Panc1 (cell line): ENCODE measurements around the gene PIK3AP1. TPM values are rescaled to one million over a fixed set of nuclear protein-coding genes. Genes with fewer than 3 reads are reported as not detected.

ENCODE experiments used
- ATAC-seq: fragments of 200-7000 bp; cut with Tn5 transposase; 2 replicates; pipeline ENCODE4 v1.9.1; 2020; ENCODE audit warnings: mild to moderate bottlenecking, moderate library complexity
- BruUV-seq: library from RNA; stranded (reverse); fragments of 400-500 nt; replicated peaks from 2 replicates; lab custom pipeline; 2021; lab: Mats Ljungman, UMichigan
- CTCF ChIA-PET: fragments of 300-600 bp; sonication (Branson Sonifier 250); formaldehyde crosslinking; loops from one replicate; lab custom pipeline; 2022; ENCODE audit warnings: antibody characterized with exemption; lab: Charles Lee
- POLR2A ChIA-PET: fragments of 300-600 bp; sonication (Branson Sonifier 250); formaldehyde crosslinking; loops from one replicate; lab custom pipeline; 2022; ENCODE audit warnings: antibody characterized with exemption; lab: Charles Lee
- DNase-seq: peaks from one replicate; pipeline ENCODE4 v3.0.0-alpha.2; 2010; ENCODE audit warnings: low read depth, low spot score
- H3K27ac ChIP-seq: 2 replicates; pipeline ENCODE4 v1.5.1; 2011; ENCODE audit warnings: mild to moderate bottlenecking, low read length, inconsistent platforms
- H3K27me3 ChIP-seq: fragments of 200-500 bp; sonication (Bioruptor generic); 2 replicates; pipeline ENCODE4 v1.6.0; 2014; ENCODE audit warnings: low read length, inconsistent platforms; ENCODE audit not compliant: control insufficient read depth, insufficient read depth
- H3K36me3 ChIP-seq: fragments of 200-500 bp; sonication (Bioruptor generic); 2 replicates; pipeline ENCODE4 v1.5.1; 2014; ENCODE audit warnings: inconsistent platforms, mild to moderate bottlenecking, low read length, moderate library complexity; ENCODE audit not compliant: control insufficient read depth, insufficient read depth
- H3K4me1 ChIP-seq: 2 replicates; pipeline ENCODE4 v1.5.1; 2011; ENCODE audit warnings: inconsistent platforms, mild to moderate bottlenecking, low read length, moderate library complexity; ENCODE audit not compliant: control insufficient read depth, insufficient read depth
- H3K4me3 ChIP-seq, 2 experiments: 2 replicates each; pipeline ENCODE4 v1.5.1; 2011 to 2012; ENCODE audit warnings: low read depth in 2 of 2, low read length in 2 of 2, mild to moderate bottlenecking in 2 of 2, inconsistent platforms in 1 of 2, moderate library complexity in 1 of 2
- H3K9me3 ChIP-seq: fragments of 200-500 bp; sonication (Bioruptor generic); 2 replicates; pipeline ENCODE4 v1.5.1; 2014; ENCODE audit warnings: low read depth, mild to moderate bottlenecking, inconsistent platforms, low read length, moderate library complexity; ENCODE audit not compliant: control insufficient read depth, insufficient read depth
- CTCF ChIP-seq: fragments of 450-650 bp; IDR thresholded peaks from 2 replicates; pipeline ENCODE4 v1.5.1; 2017; ENCODE audit warnings: mild to moderate bottlenecking
- POLR2AphosphoS5 ChIP-seq: IDR thresholded peaks from 2 replicates; pipeline ENCODE4 v1.6.1; 2012; ENCODE audit warnings: mild to moderate bottlenecking, low read depth, low read length, moderate library complexity
- REST ChIP-seq, 2 experiments: IDR thresholded peaks; 2 replicates each; pipeline ENCODE4 v1.6.1; 2011 to 2012; ENCODE audit warnings: low read depth in 2 of 2, control low read depth in 1 of 2, low read length in 1 of 2, mild to moderate bottlenecking in 1 of 2, moderate library complexity in 1 of 2; ENCODE audit not compliant: insufficient read depth in 1 of 2
- SIN3A ChIP-seq: IDR thresholded peaks from 2 replicates; pipeline ENCODE4 v1.6.1; 2012; ENCODE audit warnings: low read depth, mild to moderate bottlenecking, low read length, moderate library complexity, borderline replicate concordance; ENCODE audit not compliant: insufficient read depth
- TCF7L2 ChIP-seq: IDR thresholded peaks from 2 replicates; pipeline ENCODE4 v1.6.1; 2011; ENCODE audit warnings: mild to moderate bottlenecking, low read depth, low read length, inconsistent platforms
- in situ Hi-C: cut with HindIII; loops from 2 replicates; pipeline ENCODE4 v1.10.0; 2016; ENCODE audit warnings: low sequenced_read_pairs, low pct_unique_long_range_greater_than_20kb
- intact Hi-C: fragments of 100-400 bp; cut with micrococcal nuclease; formaldehyde crosslinking; loops from one replicate; pipeline ENCODE4 v1.10.0; 2022; ENCODE audit not compliant: unreplicated experiment
- total RNA-seq: library from RNA; stranded (reverse); gene quantifications from one replicate; pipeline ENCODE4 v1.2.1, GENCODE V29; 2021; ENCODE audit not compliant: unreplicated experiment

The PIK3AP1 gene
- total RNA-seq, 1 experiment from 2014 or later, result 2.6 TPM

- intact Hi-C loops (no loop called here), in situ Hi-C loops (no loop called here)
- BruUV-seq, result no TSS peak
- no peak for ATAC-seq
- H3K27ac ChIP-seq, result no peak overlapping the region
- CTCF ChIA-PET, result no interaction called here
- H3K9me3 ChIP-seq, result no peaks in the 10 kb centered on the region
- no peaks in the 10 kb centered on the region for H3K36me3 ChIP-seq
- POLR2A ChIA-PET, result no interaction called here
- H3K4me1 ChIP-seq, result no peaks in the 10 kb centered on the region
- H3K4me3 ChIP-seq, result no peak overlapping the region
- H3K27me3 ChIP-seq, result no peaks in the 10 kb centered on the region; the same call in 1 of the 2 replicates
- TF ChIP-seq TCF7L2 (no peak), SIN3A (no peak), REST (IDR thresholded peaks at IDR 0.05; ENCODE audit: insufficient read depth in 1 of 2, low read depth in 2 of 2, low read length in 1 of 2) (no peak), CTCF (no peak), POLR2AphosphoS5 (no peak)
- no peak for DNase-seq
These were observed 38.1 kb upstream of the PIK3AP1 start for GRCh38 chr10:96758423-96758822.

GRCh38 chr10:96756111-96756903 is 36.0 kb upstream of the PIK3AP1 start:
- H3K4me1 ChIP-seq, result no peaks in the 10 kb centered on the region
- intact Hi-C loops (no loop called here), in situ Hi-C loops (no loop called here)
- ATAC-seq (no peak), DNase-seq (no peak)
- no peak overlapping the region for H3K4me3 ChIP-seq
- POLR2A ChIA-PET, result no interaction called here
- no peaks in the 10 kb centered on the region; the same call in 1 of the 2 replicates for H3K27me3 ChIP-seq
- no peak overlapping the region for H3K27ac ChIP-seq
- CTCF ChIA-PET, result no interaction called here
- BruUV-seq, result no TSS peak
- H3K36me3 ChIP-seq, result no peaks in the 10 kb centered on the region
- TF ChIP-seq TCF7L2, result no peak
- no peak for TF ChIP-seq REST (IDR thresholded peaks at IDR 0.05; ENCODE audit: insufficient read depth in 1 of 2, low read depth in 2 of 2, low read length in 1 of 2)
- no peak for TF ChIP-seq SIN3A
- TF ChIP-seq CTCF, result no peak
- TF ChIP-seq POLR2AphosphoS5, result no peak
- no peaks in the 10 kb centered on the region for H3K9me3 ChIP-seq
